GM12892 (cell line): ENCODE data around the gene RINT1.

Source experiments
- POLR2A ChIP-seq: IDR thresholded peaks from 2 replicates; pipeline ENCODE4 v1.6.1; 2011; ENCODE audit warnings: low read depth, low read length, control low read depth
- POLR2AphosphoS5 ChIP-seq: IDR thresholded peaks from 2 replicates; pipeline ENCODE4 v1.6.1; 2011; ENCODE audit warnings: low read depth, low read length, control low read depth
- TAF1 ChIP-seq: IDR thresholded peaks from 2 replicates; pipeline ENCODE4 v1.6.1; 2011; ENCODE audit warnings: low read depth, mild to moderate bottlenecking, control low read depth, low read length, borderline replicate concordance

GRCh38 chr7:105591522-105591921 is 59.5 kb downstream of the RINT1 start:
- no peak for TF ChIP-seq POLR2A
- no peak for TF ChIP-seq POLR2AphosphoS5
- no peak for TF ChIP-seq TAF1
